Activated naive CD4-positive, alpha-beta T cell treated with anti-CD3 and anti-CD28 coated beads, Interleukin-2, amount 10 ng/mL, durations not matched to agents 7 days and 5 days (primary cell): ENCODE data around the gene KMT5B.
A peak's percentile ranks its signal among the peaks of the same experiment; 100 is the strongest.

Experiments
- CTCF ChIA-PET: fragments of 350-600 bp; sonication (Branson Sonifier 250); formaldehyde crosslinking; loops from one replicate; lab custom pipeline; 2021; ENCODE audit warnings: antibody characterized with exemption; lab: Charles Lee
- DNase-seq: peaks from one replicate; pipeline ENCODE4 v3.0.0-alpha.2; 2020
- H3K27ac Mint-ChIP-seq: one replicate; pipeline ENCODE4 v1.8.0; 2021; ENCODE audit warnings: mild to moderate bottlenecking, moderate library complexity, mixed read lengths
- H3K27me3 Mint-ChIP-seq: one replicate; pipeline ENCODE4 v1.8.0; 2021; ENCODE audit warnings: mild to moderate bottlenecking, mixed read lengths
- H3K36me3 Mint-ChIP-seq: one replicate; pipeline ENCODE4 v1.8.0; 2021; ENCODE audit warnings: mixed read lengths
- H3K4me1 Mint-ChIP-seq: one replicate; pipeline ENCODE4 v1.8.0; 2021; ENCODE audit warnings: mixed read lengths
- H3K4me3 Mint-ChIP-seq: one replicate; pipeline ENCODE4 v1.8.0; 2021; ENCODE audit warnings: mild to moderate bottlenecking, moderate library complexity, mixed read lengths
- H3K9me3 Mint-ChIP-seq: one replicate; pipeline ENCODE4 v1.8.0; 2021; ENCODE audit warnings: mixed read lengths

The KMT5B gene

GRCh38 chr11:68120273-68121066 is 92.6 kb downstream of the KMT5B start:
- CTCF ChIA-PET: no interaction called here
- peak overlapping the region; percentile 78 for H3K4me3 Mint-ChIP-seq
- peak overlapping the region; percentile 85 for H3K27ac Mint-ChIP-seq
- peaks cover 21% of the 10 kb centered on the region for H3K4me1 Mint-ChIP-seq
- DNase-seq: peak; percentile 71
- peaks cover 20% of the 10 kb centered on the region for H3K27me3 Mint-ChIP-seq
- no peaks in the 10 kb centered on the region for H3K9me3 Mint-ChIP-seq
- no peaks in the 10 kb centered on the region for H3K36me3 Mint-ChIP-seq

DNA sequence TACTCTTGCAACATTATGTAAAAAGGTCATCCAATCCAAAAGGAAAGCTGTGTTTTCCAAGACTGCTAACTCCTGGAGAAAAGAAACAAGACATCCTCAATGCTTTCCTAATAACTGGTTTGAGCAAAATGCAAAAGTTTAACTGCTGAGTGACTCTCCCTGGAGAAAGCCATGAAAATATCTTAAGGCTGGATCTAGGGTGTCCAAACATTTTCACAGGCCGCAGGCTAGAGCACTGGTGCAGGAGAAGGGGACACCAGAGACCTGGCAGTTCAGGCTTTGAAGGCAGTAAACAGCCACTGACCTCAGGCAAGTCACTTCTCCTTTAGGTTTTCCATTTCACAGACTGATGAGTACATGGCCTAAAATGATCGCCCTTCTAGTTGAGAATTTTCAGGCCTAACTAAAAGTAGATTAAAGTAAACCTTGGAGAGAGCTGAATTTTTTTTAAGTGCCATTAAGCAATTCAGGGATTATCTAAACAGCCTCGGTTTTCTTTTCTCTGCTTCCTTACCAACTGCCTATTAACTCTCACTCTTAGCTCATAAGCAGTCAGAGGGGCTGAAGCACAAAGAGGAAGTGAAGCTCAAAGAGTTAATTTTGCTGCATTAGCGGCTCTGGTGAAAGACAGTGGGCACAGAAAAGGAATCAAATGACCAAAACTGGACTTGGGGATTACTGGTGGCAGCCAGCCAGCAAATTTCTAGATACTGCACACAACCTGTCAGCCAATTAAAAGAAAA is 94.2 kb downstream of the KMT5B start:
- DNase-seq: no peak
- Mint-ChIP-seq H3K4me3 (no peak overlapping the region), H3K4me1 (peaks cover 21% of the 10 kb centered on the region), H3K27me3 (peaks cover 11% of the 10 kb centered on the region), H3K27ac (no peak overlapping the region), H3K9me3 (no peaks in the 10 kb centered on the region), H3K36me3 (no peaks in the 10 kb centered on the region)
- CTCF ChIA-PET: interaction anchor here (0.6 kb wide), 1 partner anchor 322 kb away, joined by 3 read pairs; no protein-coding TSS in a partner anchor

DNA sequence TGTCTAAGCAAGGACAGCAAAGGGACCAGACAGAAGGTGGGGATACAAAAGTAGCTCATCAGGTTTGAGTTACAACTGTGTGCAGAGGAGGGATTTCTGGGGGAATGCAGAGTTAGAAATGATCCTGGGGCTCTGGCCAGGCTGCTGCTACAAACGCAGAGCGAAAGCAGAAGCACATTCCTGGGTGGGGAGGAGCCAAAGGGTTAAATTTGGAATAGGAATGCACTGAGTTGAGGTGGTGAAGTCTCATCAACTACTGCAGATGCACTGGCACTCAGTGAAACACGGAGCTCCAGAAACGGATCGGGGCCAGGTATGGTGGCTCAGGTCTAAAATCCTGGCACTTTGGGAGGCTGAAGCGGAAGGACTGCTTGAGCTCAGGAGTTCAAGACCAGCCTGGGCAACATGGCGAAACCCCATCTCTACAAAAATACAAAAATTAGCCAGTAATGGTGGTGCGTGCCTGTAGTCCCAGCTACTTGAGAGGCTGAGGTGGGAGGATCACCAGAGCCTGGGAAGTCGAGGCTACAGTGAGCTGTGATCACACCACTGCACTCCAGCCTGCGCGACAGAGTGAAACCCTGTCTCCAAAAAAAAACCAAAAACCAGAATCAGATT is 95.1 kb downstream of the KMT5B start:
- Mint-ChIP-seq H3K9me3 (no peaks in the 10 kb centered on the region), H3K27ac (no peak overlapping the region), H3K4me3 (no peak overlapping the region), H3K27me3 (peaks cover 8% of the 10 kb centered on the region), H3K36me3 (no peaks in the 10 kb centered on the region), H3K4me1 (peaks cover 21% of the 10 kb centered on the region)
- CTCF ChIA-PET: interaction anchor here (0.6 kb wide), 1 partner anchor 323 kb away, joined by 3 read pairs; no protein-coding TSS in a partner anchor
- no peak for DNase-seq

GRCh38 chr11:68116974-68117373 is 96.1 kb downstream of the KMT5B start:
- H3K36me3 Mint-ChIP-seq: no peaks in the 10 kb centered on the region
- no peak overlapping the region for H3K27ac Mint-ChIP-seq
- peaks cover 5% of the 10 kb centered on the region for H3K27me3 Mint-ChIP-seq
- CTCF ChIA-PET: no interaction called here
- no peak for DNase-seq
- no peaks in the 10 kb centered on the region for H3K9me3 Mint-ChIP-seq
- H3K4me1 Mint-ChIP-seq: peaks cover 18% of the 10 kb centered on the region
- H3K4me3 Mint-ChIP-seq: no peak overlapping the region

DNA sequence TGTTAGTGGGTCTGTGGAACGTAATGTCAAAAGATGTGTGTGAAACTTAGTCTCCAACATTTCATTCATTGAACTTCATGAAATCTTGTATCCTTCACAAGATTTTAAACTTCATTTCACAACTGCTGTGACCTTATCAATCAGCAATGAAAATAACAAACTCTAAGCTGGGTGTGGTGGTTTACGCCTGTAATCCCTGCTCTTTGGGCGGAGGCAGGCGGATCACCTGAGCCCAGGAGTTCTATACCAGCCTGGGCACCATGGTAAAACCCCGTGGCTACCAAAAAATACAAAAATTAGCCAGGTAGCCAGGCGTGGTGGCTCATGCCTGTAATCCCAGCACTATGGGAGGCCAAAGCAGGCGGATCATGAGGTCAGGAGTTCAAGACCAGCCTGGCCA is 97.0 kb downstream of the KMT5B start:
- peaks cover 15% of the 10 kb centered on the region for H3K4me1 Mint-ChIP-seq
- H3K27ac Mint-ChIP-seq: no peak overlapping the region
- CTCF ChIA-PET: no interaction called here
- H3K36me3 Mint-ChIP-seq: no peaks in the 10 kb centered on the region
- H3K9me3 Mint-ChIP-seq: no peaks in the 10 kb centered on the region
- H3K27me3 Mint-ChIP-seq: peaks cover 5% of the 10 kb centered on the region
- H3K4me3 Mint-ChIP-seq: no peak overlapping the region
- DNase-seq: no peak

GRCh38 chr11:68115285-68115684 is 97.8 kb downstream of the KMT5B start:
- no peak for DNase-seq
- no peak overlapping the region for H3K4me3 Mint-ChIP-seq
- H3K36me3 Mint-ChIP-seq: no peaks in the 10 kb centered on the region
- no peaks in the 10 kb centered on the region for H3K9me3 Mint-ChIP-seq
- H3K27me3 Mint-ChIP-seq: peaks cover 5% of the 10 kb centered on the region
- H3K27ac Mint-ChIP-seq: no peak overlapping the region
- CTCF ChIA-PET: no interaction called here
- H3K4me1 Mint-ChIP-seq: peaks cover 14% of the 10 kb centered on the region

GRCh38 chr11:68113986-68114385 is 99.1 kb downstream of the KMT5B start:
- no peak for DNase-seq
- Mint-ChIP-seq H3K4me3 (no peak overlapping the region), H3K4me1 (peaks cover 4% of the 10 kb centered on the region), H3K27me3 (peaks cover 5% of the 10 kb centered on the region), H3K27ac (no peak overlapping the region), H3K9me3 (no peaks in the 10 kb centered on the region), H3K36me3 (no peaks in the 10 kb centered on the region)
- CTCF ChIA-PET: no interaction called here

GRCh38 chr11:68107689-68108088 is 105.4 kb downstream of the KMT5B start:
- no peaks in the 10 kb centered on the region for H3K27me3 Mint-ChIP-seq
- CTCF ChIA-PET: no interaction called here
- no peaks in the 10 kb centered on the region for H3K9me3 Mint-ChIP-seq
- H3K4me3 Mint-ChIP-seq: no peak overlapping the region
- no peak for DNase-seq
- H3K4me1 Mint-ChIP-seq: no peaks in the 10 kb centered on the region
- no peak overlapping the region for H3K27ac Mint-ChIP-seq
- H3K36me3 Mint-ChIP-seq: no peaks in the 10 kb centered on the region

DNA sequence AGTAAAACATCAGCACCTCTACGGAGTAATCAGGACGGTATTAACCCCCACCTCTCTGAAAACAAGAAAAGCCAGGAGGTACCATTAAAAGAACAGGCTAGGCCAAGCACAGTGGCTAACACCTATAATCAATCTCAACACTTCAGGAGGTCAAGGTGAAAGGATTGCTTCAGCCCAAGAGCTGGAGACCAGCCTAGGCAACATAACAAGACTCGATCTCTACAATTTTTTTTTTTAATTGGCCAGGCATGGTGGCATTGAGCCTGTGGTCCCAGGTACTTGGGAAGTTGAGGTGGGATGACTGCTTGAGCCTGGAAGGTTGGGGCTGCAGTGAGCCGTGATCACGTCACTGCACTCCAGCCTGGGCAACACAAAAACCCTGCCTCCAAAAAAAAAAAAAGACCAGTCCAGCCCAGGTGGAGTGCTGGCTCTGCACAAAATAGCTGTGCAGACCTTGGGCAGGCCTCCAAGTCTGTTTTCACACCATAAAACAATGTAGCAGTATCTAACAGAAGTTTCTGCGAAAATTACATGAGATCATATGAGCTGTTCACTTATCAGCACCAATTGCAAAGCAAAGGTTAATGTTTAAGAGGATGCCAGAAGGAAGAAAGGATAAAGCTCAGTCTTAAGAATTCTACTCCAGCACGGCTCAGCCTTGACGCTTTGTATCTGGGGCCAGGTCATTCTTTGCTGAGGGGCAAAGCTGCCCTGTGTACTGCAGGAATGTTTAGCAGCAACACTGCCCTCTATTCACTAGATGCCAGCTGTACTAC is 106.7 kb downstream of the KMT5B start:
- H3K27me3 Mint-ChIP-seq: no peaks in the 10 kb centered on the region
- no peak overlapping the region for H3K4me3 Mint-ChIP-seq
- CTCF ChIA-PET: interaction anchor here (0.8 kb wide), 1 partner anchor 10 kb away, joined by 3 read pairs; no protein-coding TSS in a partner anchor
- H3K27ac Mint-ChIP-seq: no peak overlapping the region
- no peaks in the 10 kb centered on the region for H3K4me1 Mint-ChIP-seq
- no peaks in the 10 kb centered on the region for H3K36me3 Mint-ChIP-seq
- H3K9me3 Mint-ChIP-seq: no peaks in the 10 kb centered on the region
- no peak for DNase-seq
